Activated naive CD4-positive, alpha-beta T cell treated with anti-CD3 and anti-CD28 coated beads for 36 hours (primary cell): Measurements from ENCODE around the gene PCDHB16. TPM values are rescaled to one million over a fixed set of nuclear protein-coding genes. Genes with fewer than 3 reads are reported as not detected.
"Not testable (repeated sequence)": the region's sequence is repeated elsewhere in the genome, so short reads cannot be mapped to it uniquely, and the experiment has no call there.

Source experiments
- CTCF ChIA-PET: fragments of 350-600 bp; sonication (Branson Sonifier 250); formaldehyde crosslinking; loops from one replicate; lab custom pipeline; 2021; ENCODE audit warnings: antibody characterized with exemption; lab: Charles Lee
- DNase-seq: peaks from one replicate; pipeline ENCODE4 v3.0.0-alpha.2; 2020
- H3K27ac Mint-ChIP-seq: one replicate; pipeline ENCODE4 v1.8.0; 2021; ENCODE audit warnings: mild to moderate bottlenecking, mixed read lengths
- H3K27me3 Mint-ChIP-seq: one replicate; pipeline ENCODE4 v1.8.0; 2021; ENCODE audit warnings: low read depth, mixed read lengths
- H3K36me3 Mint-ChIP-seq: one replicate; pipeline ENCODE4 v1.8.0; 2021; ENCODE audit warnings: low read depth, mixed read lengths
- H3K4me1 Mint-ChIP-seq: one replicate; pipeline ENCODE4 v1.8.0; 2021; ENCODE audit warnings: low read depth, mixed read lengths
- H3K4me3 Mint-ChIP-seq: one replicate; pipeline ENCODE4 v1.8.0; 2021; ENCODE audit warnings: mild to moderate bottlenecking, moderate library complexity, mixed read lengths
- H3K9me3 Mint-ChIP-seq: one replicate; pipeline ENCODE4 v1.8.0; 2021; ENCODE audit warnings: mixed read lengths
- intact Hi-C: fragments of 100-400 bp; cut with micrococcal nuclease; formaldehyde crosslinking; loops from one replicate; pipeline ENCODE4 v1.15.1; 2023
- total RNA-seq, 2 experiments: library from RNA; stranded (reverse); gene quantifications; one replicate each; pipeline ENCODE4 v1.2.3, GENCODE V29; 2021

Gene PCDHB16
- not detected for total RNA-seq

DNA sequence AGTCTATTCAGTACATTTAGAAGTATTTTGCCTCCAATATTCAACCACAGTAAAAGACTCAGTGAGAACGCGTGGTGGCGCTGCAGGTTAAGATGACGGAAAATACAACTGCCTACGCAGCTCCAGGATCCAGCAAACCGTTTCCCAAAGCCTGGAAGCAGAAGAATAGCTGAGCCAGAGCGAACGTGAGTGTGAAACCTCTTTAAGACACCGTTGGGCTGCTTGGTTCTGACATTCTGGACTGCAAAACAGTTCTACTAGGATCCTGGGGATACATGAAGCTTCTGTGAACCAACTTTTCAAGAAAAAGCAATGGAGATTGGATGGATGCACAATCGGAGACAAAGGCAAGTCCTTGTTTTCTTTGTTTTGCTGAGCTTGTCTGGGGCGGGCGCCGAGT is at the start of gene PCDHB16:
Gene PCDHB16 (plus strand): TSS at position 140 of the 400 bp plus-strand sequence. CDS start 173 bp downstream, at position 313.
- DNase-seq: peak; percentile 23
- intact Hi-C loops: loop anchor here (10.0 kb wide), 1 partner anchor 373 kb away; no protein-coding TSS in a partner anchor

DNA sequence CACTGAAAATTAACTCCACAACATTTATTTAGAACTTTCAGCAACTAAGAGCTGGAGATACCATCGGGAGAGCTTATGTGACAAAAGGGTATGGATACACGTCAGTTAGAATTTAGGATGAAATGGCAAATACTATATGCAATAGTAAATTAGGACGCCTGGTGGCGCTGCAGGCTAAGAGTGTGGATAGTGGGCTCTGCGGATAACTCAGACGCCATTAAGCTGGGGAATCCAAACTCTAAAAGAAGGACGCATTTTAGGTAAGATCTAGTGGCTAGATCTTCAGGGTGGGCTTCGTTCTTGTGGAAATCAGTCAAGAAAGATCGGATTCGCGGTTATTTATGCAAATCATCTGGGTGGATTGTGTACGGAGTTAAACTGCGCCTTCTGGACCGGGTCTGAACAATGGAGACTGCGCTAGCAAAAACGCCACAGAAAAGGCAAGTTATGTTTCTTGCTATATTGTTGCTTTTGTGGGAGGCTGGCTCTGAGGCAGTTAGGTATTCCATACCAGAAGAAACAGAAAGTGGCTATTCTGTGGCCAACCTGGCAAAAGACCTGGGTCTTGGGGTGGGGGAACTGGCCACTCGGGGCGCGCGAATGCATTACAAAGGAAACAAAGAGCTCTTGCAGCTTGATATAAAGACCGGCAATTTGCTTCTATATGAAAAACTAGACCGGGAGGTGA is 47.0 kb upstream of the PCDHB16 start, which contains the start of gene PCDHB5:
Gene PCDHB5 (plus strand): TSS at position 177 of the 688 bp plus-strand sequence. CDS start 229 bp downstream, at position 406.
- H3K36me3 Mint-ChIP-seq: peaks cover 4% of the 10 kb centered on the region
- peak within 1 kb of the TSS; percentile 63 for H3K4me3 Mint-ChIP-seq
- DNase-seq: peak; percentile 48
- no peak within 1 kb of the TSS for H3K27ac Mint-ChIP-seq
- H3K9me3 Mint-ChIP-seq: peaks cover 32% of the 10 kb centered on the region
- peaks cover 6% of the 10 kb centered on the region for H3K4me1 Mint-ChIP-seq
- CTCF ChIA-PET: interaction anchor here (0.5 to 0.7 kb wide), 2 partner anchors 380 to 429 kb away, joined by 3 to 6 read pairs; no protein-coding TSS in a partner anchor
- intact Hi-C loops: no loop called here
- peaks cover 27% of the 10 kb centered on the region for H3K27me3 Mint-ChIP-seq

More for the DNA sequence above, at the start of gene PCDHB16:
- Mint-ChIP-seq H3K4me3 (no peak within 1 kb of the TSS), H3K4me1 (peaks cover 2% of the 10 kb centered on the region), H3K27ac (no peak within 1 kb of the TSS), H3K9me3 (peaks cover 8% of the 10 kb centered on the region), H3K36me3 (peaks cover 8% of the 10 kb centered on the region), H3K27me3 (peaks cover 31% of the 10 kb centered on the region)
- CTCF ChIA-PET: interaction anchor here (0.6 to 1.1 kb wide), 3 partner anchors 15 to 382 kb away, joined by 3 read pairs; partner anchors contain the start of gene PCDHGA12

GRCh38 chr5:141135718-141136266 is 46.4 kb upstream of the PCDHB16 start:
- DNase-seq: no peak
- peaks cover 6% of the 10 kb centered on the region for H3K4me1 Mint-ChIP-seq
- CTCF ChIA-PET: interaction anchor here (0.5 to 0.7 kb wide), 2 partner anchors 379 to 429 kb away, joined by 3 to 6 read pairs; no protein-coding TSS in a partner anchor
- peaks cover 4% of the 10 kb centered on the region for H3K36me3 Mint-ChIP-seq
- intact Hi-C loops: no loop called here
- no peak overlapping the region for H3K27ac Mint-ChIP-seq
- peak overlapping the region; percentile 63 for H3K4me3 Mint-ChIP-seq
- peaks cover 27% of the 10 kb centered on the region for H3K27me3 Mint-ChIP-seq
- H3K9me3 Mint-ChIP-seq: peaks cover 32% of the 10 kb centered on the region

- H3K36me3 Mint-ChIP-seq, CTCF ChIA-PET, H3K4me3 Mint-ChIP-seq, H3K4me1 Mint-ChIP-seq, intact Hi-C loops, H3K27ac Mint-ChIP-seq, DNase-seq: not testable (repeated sequence)
- Mint-ChIP-seq H3K27me3 (peaks cover 27% of the 10 kb centered on the region), H3K9me3 (peaks cover 32% of the 10 kb centered on the region)
Observed at GRCh38 chr5:141137346-141137745, 44.8 kb upstream of the PCDHB16 start.

DNA sequence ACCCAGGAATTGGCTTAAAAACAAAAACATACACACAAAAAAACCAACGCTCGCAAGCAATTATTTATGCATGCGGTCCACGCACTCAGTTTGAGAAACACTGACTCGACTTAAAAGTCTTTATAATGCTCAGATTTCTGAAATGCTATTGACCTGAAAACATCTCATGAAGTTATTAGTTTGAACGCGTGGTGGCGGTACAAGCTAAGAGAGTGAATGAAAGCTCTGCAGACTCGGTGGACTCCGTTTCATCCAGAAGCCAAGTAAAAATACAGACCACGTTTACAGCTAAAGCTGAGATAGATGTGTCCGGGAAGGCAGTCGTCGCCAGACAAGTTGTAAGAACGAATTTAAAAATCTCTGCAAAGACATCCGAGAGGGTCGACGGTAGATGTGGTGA is 32.4 kb upstream of the PCDHB16 start, which contains the start of gene PCDHB6:
Gene PCDHB6 (plus strand): TSS at position 246 of the 400 bp plus-strand sequence. CDS start 201 bp downstream, outside the sequence.
- CTCF ChIA-PET: interaction anchor here (0.7 kb wide), 1 partner anchor 11 kb away, joined by 3 read pairs; no protein-coding TSS in a partner anchor
- Mint-ChIP-seq H3K27me3 (peaks cover 37% of the 10 kb centered on the region), H3K4me3 (no peak within 1 kb of the TSS), H3K36me3 (peaks cover 11% of the 10 kb centered on the region), H3K9me3 (peaks cover 22% of the 10 kb centered on the region), H3K4me1 (peaks cover 4% of the 10 kb centered on the region), H3K27ac (no peak within 1 kb of the TSS)
- peak; percentile 21 for DNase-seq
- intact Hi-C loops: no loop called here

DNA sequence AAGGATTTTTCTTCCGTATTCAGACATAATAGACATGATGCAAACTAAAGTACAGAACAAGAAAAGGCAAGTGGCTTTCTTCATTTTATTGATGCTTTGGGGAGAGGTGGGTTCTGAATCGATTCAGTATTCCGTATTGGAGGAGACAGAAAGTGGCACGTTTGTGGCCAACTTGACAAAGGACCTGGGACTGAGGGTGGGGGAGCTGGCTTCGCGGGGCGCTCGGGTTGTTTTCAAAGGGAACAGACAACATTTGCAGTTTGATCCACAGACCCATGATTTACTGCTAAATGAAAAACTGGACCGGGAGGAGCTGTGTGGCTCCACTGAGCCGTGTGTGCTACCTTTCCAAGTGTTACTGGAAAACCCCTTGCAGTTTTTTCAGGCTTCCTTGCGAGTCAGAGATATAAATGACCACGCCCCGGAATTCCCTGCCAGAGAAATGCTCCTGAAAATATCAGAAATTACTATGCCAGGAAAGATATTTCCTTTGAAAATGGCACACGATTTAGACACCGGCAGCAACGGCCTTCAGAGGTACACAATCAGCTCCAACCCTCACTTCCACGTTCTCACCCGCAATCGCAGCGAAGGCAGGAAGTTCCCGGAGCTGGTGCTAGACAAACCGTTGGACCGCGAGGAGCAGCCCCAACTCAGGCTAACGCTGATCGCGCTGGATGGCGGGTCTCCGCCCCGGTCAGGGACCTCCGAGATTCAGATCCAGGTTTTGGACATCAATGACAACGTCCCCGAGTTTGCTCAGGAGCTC is 31.8 kb upstream of the PCDHB16 start:
- CTCF ChIA-PET: interaction anchor here (0.7 kb wide), 1 partner anchor 12 kb away, joined by 3 read pairs; no protein-coding TSS in a partner anchor
- no peak for DNase-seq
- Mint-ChIP-seq H3K27me3 (peaks cover 39% of the 10 kb centered on the region), H3K36me3 (peaks cover 11% of the 10 kb centered on the region), H3K9me3 (peaks cover 22% of the 10 kb centered on the region), H3K4me3 (no peak overlapping the region), H3K4me1 (peaks cover 4% of the 10 kb centered on the region), H3K27ac (no peak overlapping the region)
- intact Hi-C loops: no loop called here

DNA sequence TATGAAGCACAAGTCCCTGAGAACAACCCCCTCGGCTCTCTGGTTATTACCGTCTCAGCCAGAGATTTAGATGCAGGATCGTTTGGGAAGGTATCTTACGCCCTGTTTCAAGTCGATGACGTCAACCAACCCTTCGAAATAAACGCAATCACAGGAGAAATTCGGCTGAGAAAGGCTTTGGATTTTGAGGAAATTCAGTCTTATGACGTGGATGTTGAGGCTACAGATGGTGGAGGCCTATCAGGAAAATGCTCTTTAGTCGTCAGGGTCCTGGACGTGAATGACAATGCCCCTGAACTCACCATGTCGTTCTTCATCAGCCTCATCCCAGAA is 31.2 kb upstream of the PCDHB16 start:
- CTCF ChIA-PET: no interaction called here
- no peak for DNase-seq
- Mint-ChIP-seq H3K4me3 (no peak overlapping the region), H3K36me3 (peaks cover 12% of the 10 kb centered on the region), H3K9me3 (peaks cover 22% of the 10 kb centered on the region), H3K27me3 (peaks cover 43% of the 10 kb centered on the region), H3K27ac (no peak overlapping the region), H3K4me1 (peaks cover 4% of the 10 kb centered on the region)
- intact Hi-C loops: no loop called here

- peaks cover 24% of the 10 kb centered on the region for H3K9me3 Mint-ChIP-seq
- CTCF ChIA-PET, H3K27ac Mint-ChIP-seq: not testable (repeated sequence)
Observed at GRCh38 chr5:141151632-141152031, 30.6 kb upstream of the PCDHB16 start.

DNA sequence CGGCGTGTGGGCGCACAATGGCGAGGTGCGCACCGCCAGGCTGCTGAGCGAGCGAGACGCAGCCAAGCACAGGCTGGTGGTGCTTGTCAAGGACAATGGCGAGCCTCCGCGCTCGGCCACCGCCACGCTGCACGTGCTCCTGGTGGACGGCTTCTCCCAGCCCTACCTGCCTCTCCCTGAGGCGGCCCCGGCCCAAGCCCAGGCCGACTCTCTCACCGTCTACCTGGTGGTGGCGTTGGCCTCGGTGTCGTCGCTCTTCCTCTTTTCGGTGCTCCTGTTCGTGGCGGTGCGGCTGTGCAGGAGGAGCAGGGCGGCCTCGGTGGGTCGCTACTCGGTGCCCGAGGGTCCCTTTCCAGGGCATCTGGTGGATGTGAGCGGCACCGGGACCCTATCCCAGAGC is 30.1 kb upstream of the PCDHB16 start:
- Mint-ChIP-seq H3K36me3 (peaks cover 16% of the 10 kb centered on the region), H3K27me3 (peaks cover 55% of the 10 kb centered on the region), H3K9me3 (peaks cover 27% of the 10 kb centered on the region)
- H3K27ac Mint-ChIP-seq, intact Hi-C loops, CTCF ChIA-PET, H3K4me1 Mint-ChIP-seq, DNase-seq, H3K4me3 Mint-ChIP-seq: not testable (repeated sequence)

More at GRCh38 chr5:141151632-141152031, 30.6 kb upstream of the PCDHB16 start:
- H3K4me3 Mint-ChIP-seq, intact Hi-C loops, H3K4me1 Mint-ChIP-seq, DNase-seq: not testable (repeated sequence)
- Mint-ChIP-seq H3K36me3 (peaks cover 14% of the 10 kb centered on the region), H3K27me3 (peaks cover 50% of the 10 kb centered on the region)

DNA sequence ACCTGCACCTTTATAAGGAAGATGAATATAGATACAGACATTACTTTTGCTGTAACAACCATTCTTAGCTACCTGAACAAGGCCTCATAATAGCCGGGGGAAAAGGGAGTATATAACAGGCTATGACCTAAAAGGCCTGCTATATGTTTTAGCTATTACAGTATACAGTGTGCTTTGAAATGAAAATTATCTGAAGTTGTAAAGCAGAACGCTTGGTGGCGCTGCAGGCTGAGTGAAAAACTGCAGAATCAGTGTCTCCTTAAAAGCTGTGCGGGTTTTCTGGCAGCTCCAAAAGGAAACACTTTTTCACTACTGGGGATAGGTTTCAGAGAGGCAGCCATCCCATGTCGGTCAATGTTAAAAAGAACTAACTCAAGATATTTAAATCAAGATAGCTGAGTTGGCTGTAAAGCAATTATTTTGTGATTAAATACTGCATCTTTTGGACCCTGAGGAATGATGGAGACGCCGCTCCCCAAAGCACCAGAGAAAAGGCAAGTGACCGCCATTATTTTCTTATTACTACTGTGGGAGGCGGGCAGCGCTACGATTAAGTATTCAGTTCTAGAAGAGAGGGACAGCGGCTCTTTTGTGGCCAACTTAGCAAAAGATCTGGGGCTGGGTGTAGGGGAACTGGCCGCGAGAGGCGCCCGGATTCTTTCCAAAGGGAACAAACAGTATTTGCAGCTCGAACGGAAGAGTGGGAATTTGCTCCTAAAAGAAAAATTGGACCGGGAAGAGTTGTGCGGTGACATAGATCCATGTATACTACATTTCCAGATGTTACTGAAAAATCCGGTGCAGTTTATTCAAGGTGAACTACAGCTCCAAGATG is 26.4 kb upstream of the PCDHB16 start:
- no peak overlapping the region for H3K4me3 Mint-ChIP-seq
- intact Hi-C loops: no loop called here
- no peak overlapping the region for H3K27ac Mint-ChIP-seq
- peaks cover 29% of the 10 kb centered on the region for H3K9me3 Mint-ChIP-seq
- H3K4me1 Mint-ChIP-seq: no peaks in the 10 kb centered on the region
- CTCF ChIA-PET: interaction anchor here (1.8 kb wide), 1 partner anchor 21 kb away, joined by 3 read pairs; the partner anchor contains the start of gene PCDHB8
- peaks cover 52% of the 10 kb centered on the region for H3K27me3 Mint-ChIP-seq
- DNase-seq: no peak
- H3K36me3 Mint-ChIP-seq: peaks cover 15% of the 10 kb centered on the region

DNA sequence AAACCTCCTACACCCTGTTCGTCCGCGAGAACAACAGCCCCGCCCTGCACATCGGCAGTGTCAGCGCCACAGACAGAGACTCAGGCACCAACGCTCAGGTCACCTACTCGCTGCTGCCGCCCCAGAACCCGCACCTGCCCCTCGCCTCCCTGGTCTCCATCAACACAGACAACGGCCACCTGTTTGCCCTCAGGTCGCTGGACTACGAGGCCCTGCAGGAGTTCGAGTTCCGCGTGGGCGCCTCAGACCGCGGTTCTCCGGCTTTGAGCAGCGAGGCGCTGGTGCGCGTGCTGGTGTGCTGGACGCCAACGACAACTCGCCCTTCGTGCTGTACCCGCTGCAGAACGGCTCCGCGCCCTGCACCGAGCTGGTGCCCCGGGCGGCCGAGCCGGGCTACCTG is 24.8 kb upstream of the PCDHB16 start:
- intact Hi-C loops, CTCF ChIA-PET, H3K4me3 Mint-ChIP-seq, H3K27ac Mint-ChIP-seq, DNase-seq, H3K4me1 Mint-ChIP-seq: not testable (repeated sequence)
- Mint-ChIP-seq H3K27me3 (peaks cover 40% of the 10 kb centered on the region), H3K36me3 (peaks cover 12% of the 10 kb centered on the region), H3K9me3 (peaks cover 17% of the 10 kb centered on the region)
